Mesendoderm (in vitro differentiated cells): Measurements from ENCODE around the gene CD84.

ENCODE experiments used
- DNase-seq: peaks from one replicate; pipeline ENCODE4 v3.0.0; 2013
- H2AK5ac ChIP-seq: 2 replicates; pipeline ENCODE4 v1.6.1; 2013; ENCODE audit warnings: low read length, inconsistent platforms
- H2BK120ac ChIP-seq: 2 replicates; pipeline ENCODE4 v1.6.1; 2013; ENCODE audit warnings: low read depth, mild to moderate bottlenecking, low read length, moderate library complexity, mixed read lengths
- H2BK15ac ChIP-seq: replicated peaks from 2 replicates; pipeline ENCODE4 v1.6.1; 2013; ENCODE audit warnings: low read depth, mild to moderate bottlenecking, moderate library complexity
- H2BK5ac ChIP-seq: 2 replicates; pipeline ENCODE4 v1.6.1; 2013; ENCODE audit warnings: low read length, inconsistent platforms
- H3K18ac ChIP-seq: 2 replicates; pipeline ENCODE4 v1.6.1; 2013; ENCODE audit warnings: mild to moderate bottlenecking, low read length, mixed read lengths
- H3K23ac ChIP-seq: one replicate; pipeline ENCODE4 v1.6.1; 2013; ENCODE audit warnings: low read length
- H3K27ac ChIP-seq: 2 replicates; pipeline ENCODE4 v1.5.1; 2013; ENCODE audit warnings: low read depth, mild to moderate bottlenecking, inconsistent platforms, low read length, moderate library complexity
- H3K27me3 ChIP-seq: 2 replicates; pipeline ENCODE4 v1.6.1; 2013; ENCODE audit warnings: low read length, control low read depth, mild to moderate bottlenecking, inconsistent platforms; ENCODE audit not compliant: insufficient read depth, poor library complexity
- H3K36me3 ChIP-seq: 2 replicates; pipeline ENCODE4 v1.6.1; 2013; ENCODE audit warnings: low read length, inconsistent platforms; ENCODE audit not compliant: control insufficient read depth, insufficient read depth
- H3K4ac ChIP-seq: one replicate; pipeline ENCODE4 v1.6.1; 2013; ENCODE audit warnings: low read depth, mild to moderate bottlenecking, low read length, moderate library complexity
- H3K4me1 ChIP-seq: 2 replicates; pipeline ENCODE4 v1.6.1; 2013; ENCODE audit warnings: low read depth, low read length, inconsistent platforms; ENCODE audit not compliant: control insufficient read depth
- H3K4me2 ChIP-seq: 2 replicates; pipeline ENCODE4 v1.6.1; 2013; ENCODE audit warnings: low read length
- H3K4me3 ChIP-seq: 2 replicates; pipeline ENCODE4 v1.5.1; 2013; ENCODE audit warnings: mild to moderate bottlenecking, low read length
- H3K56ac ChIP-seq: one replicate; pipeline ENCODE4 v1.6.1; 2013; ENCODE audit warnings: low read length
- H3K79me1 ChIP-seq: 2 replicates; pipeline ENCODE4 v1.6.1; 2013; ENCODE audit warnings: low read length, inconsistent platforms
- H3K79me2 ChIP-seq: 2 replicates; pipeline ENCODE4 v1.6.1; 2013; ENCODE audit warnings: mild to moderate bottlenecking, low read length; ENCODE audit not compliant: control insufficient read depth, insufficient read depth
- H3K9ac ChIP-seq: 2 replicates; pipeline ENCODE4 v1.6.1; 2013; ENCODE audit warnings: low read length, inconsistent platforms
- H4K5ac ChIP-seq: one replicate; pipeline ENCODE4 v1.6.1; 2013; ENCODE audit warnings: low read length
- H4K8ac ChIP-seq: one replicate; pipeline ENCODE4 v1.6.1; 2013; ENCODE audit warnings: low read depth, mild to moderate bottlenecking, control low read depth, low read length, moderate library complexity
- WGBS: extraction: QIAGEN DNeasy Blood & Tissue Kit; methylation state at CpG from one replicate; pipeline ENCODE4 v1.1.7; 2013; ENCODE audit warnings: low lambda C conversion rate, missing lambda C conversion rate; ENCODE audit not compliant: insufficient coverage; ENCODE audit errors: extremely low coverage; 5-methylcytosine and 5-hydroxymethylcytosine counted together

The CD84 gene

DNA sequence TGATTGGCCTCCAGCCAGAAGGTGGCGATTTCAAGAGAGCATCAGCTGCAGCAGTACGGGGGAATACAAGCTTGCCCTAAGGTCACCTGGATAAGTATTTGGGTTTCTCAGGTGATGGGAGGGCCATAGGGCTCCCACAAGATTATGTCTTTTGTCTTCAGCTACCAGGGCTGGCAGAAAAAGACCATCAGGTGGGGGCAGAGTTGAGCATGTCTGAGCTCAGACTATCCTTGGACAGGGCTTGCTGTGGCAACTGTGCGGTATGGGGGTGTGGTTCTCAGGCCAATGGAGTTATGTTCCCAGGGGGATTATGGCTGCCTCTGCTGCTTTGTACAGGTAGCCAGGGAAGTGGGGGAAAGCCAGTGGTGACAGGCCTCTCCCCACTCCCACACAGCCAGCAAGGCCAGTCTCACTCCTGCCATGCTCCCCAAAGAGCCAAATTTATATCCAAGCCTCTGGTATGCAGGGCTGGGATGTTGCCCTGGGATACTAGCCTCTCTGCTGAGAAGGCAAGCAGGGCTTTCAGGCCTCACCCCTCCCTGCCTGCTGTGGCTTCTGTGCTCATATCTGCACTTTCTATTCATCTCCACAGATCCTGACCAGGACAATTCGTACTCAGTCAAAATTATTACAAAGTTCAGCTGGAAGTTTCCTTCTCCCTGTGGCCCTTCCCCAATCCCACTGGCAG is 26.6 kb upstream of the CD84 start:
- Histone ChIP-seq H3K56ac (peak overlapping the region; percentile 45), H2BK5ac (peak overlapping the region; percentile 82), H4K5ac (no peak overlapping the region), H3K4me3 (no peak overlapping the region), H3K36me3 (no peaks in the 10 kb centered on the region), H3K27ac (peak overlapping the region; percentile 61), H3K4ac (peak overlapping the region; percentile 96), H2AK5ac (no peak overlapping the region), H3K18ac (peak overlapping the region; percentile 60), H3K4me2 (no peak overlapping the region), H3K27me3 (no peaks in the 10 kb centered on the region), H3K9ac (peak overlapping the region; percentile 8), H3K79me1 (no peaks in the 10 kb centered on the region), H2BK15ac (no peak overlapping the region), H2BK120ac (peak overlapping the region; percentile 46), H3K79me2 (no peaks in the 10 kb centered on the region), H4K8ac (no peak overlapping the region), H3K4me1 (peaks cover 6% of the 10 kb centered on the region), H3K23ac (no peak overlapping the region)
- no CpG with 5 or more reads among the region's 4 CpGs for WGBS
- DNase-seq, result peak; percentile 31

DNA sequence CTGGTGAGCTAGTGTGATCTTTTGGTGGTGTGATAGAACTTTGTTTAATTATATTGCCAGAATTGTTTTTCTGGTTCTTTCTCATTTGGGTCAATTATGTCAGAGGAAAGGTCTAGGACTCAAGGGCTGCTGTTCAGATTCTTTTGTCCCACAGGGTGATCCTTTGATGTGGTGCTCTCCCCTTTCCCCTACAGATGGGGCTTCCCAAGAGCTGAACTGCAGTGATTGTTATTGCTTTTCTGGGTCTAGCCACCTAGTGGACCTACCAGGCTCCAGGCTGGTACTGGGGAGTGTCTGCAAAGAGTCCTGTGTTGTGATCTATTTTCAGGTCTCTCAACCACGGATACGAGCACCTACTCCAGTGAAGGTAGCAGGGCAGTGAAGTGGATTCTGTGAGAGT is 25.9 kb upstream of the CD84 start:
- H4K5ac ChIP-seq, result no peak overlapping the region
- H4K8ac ChIP-seq, result no peak overlapping the region
- no peaks in the 10 kb centered on the region for H3K36me3 ChIP-seq
- no peak overlapping the region for H2BK120ac ChIP-seq
- no peak overlapping the region for H3K4me3 ChIP-seq
- no peak overlapping the region for H3K9ac ChIP-seq
- no peaks in the 10 kb centered on the region for H3K27me3 ChIP-seq
- no peaks in the 10 kb centered on the region for H3K79me1 ChIP-seq
- no peak overlapping the region for H2AK5ac ChIP-seq
- H3K4ac ChIP-seq, result no peak overlapping the region
- no peak overlapping the region for H2BK15ac ChIP-seq
- H3K27ac ChIP-seq, result no peak overlapping the region
- H2BK5ac ChIP-seq, result no peak overlapping the region
- peaks cover 2% of the 10 kb centered on the region for H3K4me1 ChIP-seq
- no peaks in the 10 kb centered on the region for H3K79me2 ChIP-seq
- no peak overlapping the region for H3K4me2 ChIP-seq
- no peak overlapping the region for H3K23ac ChIP-seq
- DNase-seq, result peak; percentile 28
- H3K56ac ChIP-seq, result no peak overlapping the region
- WGBS, result no CpG with 5 or more reads among the region's 2 CpGs
- peak overlapping the region; percentile 53 for H3K18ac ChIP-seq

DNA sequence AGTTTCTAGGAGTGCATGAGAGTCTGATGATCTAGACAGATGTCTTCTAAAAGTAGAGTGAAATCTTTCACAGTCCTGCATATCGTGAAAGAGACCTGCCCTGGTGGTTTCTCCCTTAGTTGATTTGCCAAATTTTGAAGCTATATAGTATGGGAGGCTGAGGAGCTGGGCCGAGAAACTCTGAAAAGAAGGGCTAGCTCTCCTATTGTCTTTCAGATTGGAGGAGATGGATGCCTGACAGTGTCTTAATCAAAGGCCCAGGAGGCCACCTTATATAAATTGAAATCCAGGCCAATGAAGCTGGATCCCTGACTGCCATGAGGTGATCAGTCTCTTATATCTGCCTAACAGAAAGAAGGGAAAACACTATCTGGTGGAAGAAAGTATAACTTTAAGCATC is 18.4 kb upstream of the CD84 start:
- Histone ChIP-seq H3K4me2 (no peak overlapping the region), H3K27me3 (no peaks in the 10 kb centered on the region), H4K5ac (no peak overlapping the region), H3K4me3 (no peak overlapping the region), H4K8ac (no peak overlapping the region), H3K4me1 (no peaks in the 10 kb centered on the region), H3K79me2 (no peaks in the 10 kb centered on the region), H3K9ac (no peak overlapping the region), H3K23ac (no peak overlapping the region), H3K4ac (no peak overlapping the region), H3K36me3 (no peaks in the 10 kb centered on the region), H2BK120ac (no peak overlapping the region), H2BK5ac (no peak overlapping the region), H2AK5ac (no peak overlapping the region), H3K79me1 (no peaks in the 10 kb centered on the region), H3K18ac (no peak overlapping the region), H3K56ac (no peak overlapping the region), H2BK15ac (no peak overlapping the region), H3K27ac (no peak overlapping the region)
- no CpG with 5 or more reads among the region's 2 CpGs for WGBS
- DNase-seq, result no peak

DNA sequence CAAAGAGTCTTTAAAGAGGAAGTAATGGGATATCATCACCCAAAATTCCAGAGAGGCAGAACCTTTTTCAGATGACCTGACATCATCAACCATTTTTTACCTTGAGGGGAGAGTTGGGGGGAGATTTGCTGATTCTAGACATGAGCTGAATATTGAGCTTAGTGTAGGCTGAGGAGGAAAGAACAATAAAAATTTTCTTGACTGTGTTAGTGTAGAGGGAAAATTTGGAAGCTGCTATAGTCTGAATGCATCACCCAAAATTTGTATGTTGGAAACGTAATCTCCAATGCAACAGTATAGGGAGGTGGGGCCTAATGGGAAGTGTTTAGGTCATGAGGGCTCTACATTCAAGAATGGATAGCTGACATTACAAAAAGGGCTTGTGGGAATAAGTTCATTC is 17.8 kb upstream of the CD84 start:
- H3K9ac ChIP-seq, result no peak overlapping the region
- H2AK5ac ChIP-seq, result no peak overlapping the region
- H3K79me2 ChIP-seq, result no peaks in the 10 kb centered on the region
- no peak overlapping the region for H3K56ac ChIP-seq
- no peak overlapping the region for H4K8ac ChIP-seq
- no peak for DNase-seq
- H3K4me3 ChIP-seq, result no peak overlapping the region
- no peaks in the 10 kb centered on the region for H3K4me1 ChIP-seq
- H2BK5ac ChIP-seq, result no peak overlapping the region
- no peak overlapping the region for H2BK120ac ChIP-seq
- no peaks in the 10 kb centered on the region for H3K36me3 ChIP-seq
- no CpG with 5 or more reads among the region's 1 CpG for WGBS
- no peak overlapping the region for H3K23ac ChIP-seq
- no peak overlapping the region for H4K5ac ChIP-seq
- no peak overlapping the region for H3K18ac ChIP-seq
- no peak overlapping the region for H3K4me2 ChIP-seq
- H3K79me1 ChIP-seq, result no peaks in the 10 kb centered on the region
- no peak overlapping the region for H3K4ac ChIP-seq
- H2BK15ac ChIP-seq, result no peak overlapping the region
- H3K27me3 ChIP-seq, result no peaks in the 10 kb centered on the region
- H3K27ac ChIP-seq, result no peak overlapping the region

DNA sequence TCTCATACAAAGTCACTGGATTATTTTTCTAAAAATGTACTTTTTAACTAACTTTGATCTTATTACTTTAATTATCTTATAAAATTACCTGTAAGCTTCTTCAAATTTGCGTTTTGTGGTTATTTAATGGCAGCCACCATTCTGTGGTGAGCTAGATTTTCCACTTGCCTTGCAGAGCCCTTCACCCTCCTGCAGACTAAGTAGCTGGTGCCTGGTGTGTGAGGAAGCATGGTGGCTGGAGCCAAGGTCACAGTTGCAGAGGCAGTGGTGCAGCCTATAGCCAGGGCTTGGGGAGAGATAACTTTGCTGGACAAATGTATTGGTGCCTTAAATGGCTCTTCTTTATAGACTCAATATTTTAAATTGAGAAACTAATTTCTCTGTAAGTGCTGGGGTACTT is 11.2 kb upstream of the CD84 start:
- Histone ChIP-seq H2BK15ac (no peak overlapping the region), H2AK5ac (no peak overlapping the region), H3K9ac (no peak overlapping the region), H3K27me3 (no peaks in the 10 kb centered on the region), H3K4me3 (no peak overlapping the region), H4K8ac (no peak overlapping the region), H2BK5ac (no peak overlapping the region), H3K23ac (no peak overlapping the region), H3K56ac (no peak overlapping the region), H3K36me3 (no peaks in the 10 kb centered on the region), H3K4me1 (no peaks in the 10 kb centered on the region), H3K79me2 (no peaks in the 10 kb centered on the region), H3K4ac (no peak overlapping the region), H4K5ac (no peak overlapping the region), H3K79me1 (no peaks in the 10 kb centered on the region), H3K27ac (no peak overlapping the region), H2BK120ac (no peak overlapping the region), H3K4me2 (no peak overlapping the region), H3K18ac (no peak overlapping the region)
- no peak for DNase-seq
- WGBS, result no CpG with 5 or more reads among the region's 1 CpG

DNA sequence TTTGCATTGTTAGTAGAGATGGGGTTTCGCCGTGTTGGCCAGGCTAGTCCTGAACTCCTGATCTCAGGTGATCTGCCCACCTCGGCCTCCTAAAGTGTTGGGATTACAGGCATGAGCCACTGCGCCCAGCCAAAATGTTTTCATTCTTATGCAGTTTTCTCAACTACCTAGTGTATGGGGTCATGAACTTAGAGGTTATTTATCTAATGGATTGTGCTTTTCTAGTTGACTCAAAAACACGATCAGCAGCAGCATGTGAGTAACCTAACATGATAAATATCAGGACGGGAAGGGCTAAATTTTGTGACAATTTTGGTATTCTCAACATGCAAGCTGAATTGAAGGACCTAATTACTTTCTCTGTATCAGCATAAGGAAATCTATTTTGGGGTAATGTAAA is 9.2 kb upstream of the CD84 start:
- H2BK5ac ChIP-seq, result no peak overlapping the region
- no peaks in the 10 kb centered on the region for H3K79me2 ChIP-seq
- H3K56ac ChIP-seq, result no peak overlapping the region
- no peak overlapping the region for H3K27ac ChIP-seq
- no peak overlapping the region for H3K23ac ChIP-seq
- H3K4me1 ChIP-seq, result no peaks in the 10 kb centered on the region
- no peak overlapping the region for H2BK15ac ChIP-seq
- H3K4me2 ChIP-seq, result no peak overlapping the region
- H3K18ac ChIP-seq, result no peak overlapping the region
- DNase-seq, result no peak
- no peak overlapping the region for H3K4ac ChIP-seq
- H3K36me3 ChIP-seq, result no peaks in the 10 kb centered on the region
- no peaks in the 10 kb centered on the region for H3K27me3 ChIP-seq
- H4K8ac ChIP-seq, result no peak overlapping the region
- H4K5ac ChIP-seq, result no peak overlapping the region
- H3K4me3 ChIP-seq, result no peak overlapping the region
- H2AK5ac ChIP-seq, result no peak overlapping the region
- no CpG with 5 or more reads among the region's 6 CpGs for WGBS
- no peak overlapping the region for H3K9ac ChIP-seq
- no peak overlapping the region for H2BK120ac ChIP-seq
- H3K79me1 ChIP-seq, result no peaks in the 10 kb centered on the region
